K562 treated with DMSO at 1 percent for 12 hours (cell line): ENCODE results near the gene GLIS1. TPM values are rescaled to one million over a fixed set of nuclear protein-coding genes. Genes with fewer than 3 reads are reported as not detected.

Source experiments
- total RNA-seq: library from RNA; unstranded; fragments of 300-600 nt; gene quantifications from 2 replicates; pipeline ENCODE4 v1.2.3, GENCODE V29; 2022; ENCODE audit not compliant: insufficient read depth

Gene GLIS1
- total RNA-seq = 0.43 TPM in 1 of 2 replicates, not detected in the other

GRCh38 chr1:53739109-53739681, at the start of gene GLIS1:
Gene GLIS1, minus strand, starts transcription at chr1:53739164. Its CDS starts 1,100 bp downstream, at chr1:53738064.

GRCh38 chr1:53459321-53460175, 279.4 kb downstream of the GLIS1 start, which contains the start of gene DMRTB1:
Gene DMRTB1, plus strand, starts transcription at chr1:53459399. Its CDS starts 55 bp downstream, at chr1:53459454.

Other genes starting within 250 kb of the GLIS1 start
- gene NDC1, start 99.1 kb upstream of the GLIS1 start, total RNA-seq = 10.7 and 34.7 TPM in 2 replicates
- gene YIPF1, start 150.6 kb upstream of the GLIS1 start, total RNA-seq = 25.9 and 43.9 TPM in 2 replicates
- gene DIO1, start 155.0 kb upstream of the GLIS1 start, total RNA-seq = 0.41 TPM in 1 of 2 replicates, not detected in the other
- 56.1 and 77.0 TPM in 2 replicates for gene IFT25, start 206.5 kb upstream of the GLIS1 start, total RNA-seq
- 30.0 and 41.3 TPM in 2 replicates for gene LRRC42, start 207.2 kb upstream of the GLIS1 start, total RNA-seq